GM12878 (cell line): Measurements from ENCODE around the gene DPP6. TPM values are rescaled to one million over a fixed set of nuclear protein-coding genes. Genes with fewer than 3 reads are reported as not detected.

Experiments
- ATAC-seq: fragments of 200-7000 bp; cut with Tn5 transposase; 3 replicates; pipeline ENCODE4 v1.9.1; 2020; ENCODE audit warnings: mild to moderate bottlenecking, moderate library complexity
- BruUV-seq: library from RNA; stranded (reverse); fragments of 400-500 nt; replicated peaks from 2 replicates; lab custom pipeline; 2021; lab: Mats Ljungman, UMichigan
- CTCF ChIA-PET: fragments of 300-600 bp; sonication (Branson Sonifier 250); formaldehyde crosslinking; extraction: SDS; loops from one replicate; lab custom pipeline; 2021; ENCODE audit warnings: inconsistent platforms; lab: Yijun Ruan, JAX
- POLR2A ChIA-PET: fragments of 350-600 bp; formaldehyde crosslinking; extraction: SDS; loops from one replicate; lab custom pipeline; 2021; ENCODE audit warnings: inconsistent platforms; lab: Charles Lee
- RAD21 ChIA-PET: fragments of 300-600 bp; sonication (Branson Sonifier 250); formaldehyde crosslinking; loops from one replicate; lab custom pipeline; 2023; ENCODE audit warnings: antibody characterized with exemption; ENCODE audit not compliant: unreplicated experiment; lab: Charles Lee
- SMC1A ChIA-PET: fragments of 300-600 bp; sonication (Branson Sonifier 250); formaldehyde crosslinking; loops from one replicate; lab custom pipeline; 2023; ENCODE audit not compliant: unreplicated experiment, uncharacterized antibody; lab: Charles Lee
- DNase-seq: peaks from one replicate; pipeline ENCODE4 v3.0.0-alpha.2; 2011; ENCODE audit warnings: low read depth, low spot score
- FAIRE-seq: peaks from 3 replicates; lab custom pipeline; 2011; peaks lifted over from hg19 to GRCh38; lab: Jason Lieb, UNC
- H2AFZ ChIP-seq: 2 replicates; pipeline ENCODE4 v1.6.0; 2011; ENCODE audit warnings: low read depth, low read length, control low read depth; ENCODE audit not compliant: control insufficient read depth
- H3K27ac ChIP-seq: 2 replicates; pipeline ENCODE4 v1.5.1; 2011; ENCODE audit warnings: control low read depth; ENCODE audit not compliant: control insufficient read depth, insufficient read depth
- H3K27me3 ChIP-seq, 2 experiments: replicated peaks in 1 of 2; 2 replicates each; pipeline versions ENCODE4 v1.6.0 to v1.6.1; 2011; ENCODE audit warnings: low read length in 1 of 2; ENCODE audit not compliant: control insufficient read depth in 2 of 2, insufficient read depth in 2 of 2
- H3K36me3 ChIP-seq, 2 experiments: 2 replicates each; pipeline ENCODE4 v1.5.1; 2011; ENCODE audit warnings: low read length in 1 of 2; ENCODE audit not compliant: control insufficient read depth in 2 of 2, insufficient read depth in 2 of 2
- H3K4me1 ChIP-seq: 2 replicates; pipeline ENCODE4 v1.6.1; 2011; ENCODE audit warnings: mild to moderate bottlenecking, low read length, moderate library complexity, mixed read lengths; ENCODE audit not compliant: control insufficient read depth, insufficient read depth
- H3K4me2 ChIP-seq: 2 replicates; pipeline ENCODE4 v1.6.0; 2011; ENCODE audit warnings: control low read depth; ENCODE audit not compliant: control insufficient read depth, insufficient read depth
- H3K4me3 ChIP-seq: fragments of 200-600 bp; sonication (generic); 2 replicates; pipeline ENCODE4 v1.5.1; 2016
- H3K79me2 ChIP-seq: 2 replicates; pipeline ENCODE4 v1.6.0; 2011; ENCODE audit warnings: low read length; ENCODE audit not compliant: control insufficient read depth, insufficient read depth
- H3K9ac ChIP-seq: 2 replicates; pipeline ENCODE4 v1.8.0; 2011; ENCODE audit warnings: low read length, control low read depth, mixed read lengths; ENCODE audit not compliant: control insufficient read depth, insufficient read depth
- H3K9me3 ChIP-seq: replicated peaks from 3 replicates; pipeline ENCODE4 v1.5.1; 2011; ENCODE audit warnings: mild to moderate bottlenecking, low read length; ENCODE audit not compliant: control insufficient read depth, insufficient read depth
- H4K20me1 ChIP-seq: 2 replicates; pipeline ENCODE4 v1.6.0; 2011; ENCODE audit not compliant: control insufficient read depth, insufficient read depth
- ASH2L ChIP-seq: fragments of 300-600, 200-600 bp; sonication (generic); IDR thresholded peaks from 2 replicates; pipeline ENCODE4 v1.6.1; 2017; ENCODE audit warnings: low read depth, mild to moderate bottlenecking, borderline replicate concordance
- ATF3 ChIP-seq: IDR thresholded peaks from 2 replicates; pipeline ENCODE4 v1.6.1; 2011; ENCODE audit warnings: low read depth, mild to moderate bottlenecking, low read length, moderate library complexity, borderline replicate concordance; ENCODE audit errors: extremely low read depth
- BHLHE40 ChIP-seq, 2 experiments: fragments of 450-650 bp in 1 of 2; IDR thresholded peaks; 2 replicates each; pipeline ENCODE4 v1.6.1; 2011 to 2017; ENCODE audit warnings: low read depth in 2 of 2, borderline replicate concordance in 1 of 2, improper control_type of control experiment in 1 of 2, low read length in 1 of 2, mild to moderate bottlenecking in 1 of 2
- BMI1 ChIP-seq: fragments of 450-650 bp; IDR thresholded peaks from 2 replicates; pipeline ENCODE4 v1.6.1; 2016; ENCODE audit warnings: mild to moderate bottlenecking, moderate library complexity, borderline replicate concordance
- BRCA1 ChIP-seq: IDR thresholded peaks from 2 replicates; pipeline ENCODE4 v1.6.1; 2011; ENCODE audit warnings: low read depth, low read length, improper control_type of control experiment
- CBFB ChIP-seq: IDR thresholded peaks from 2 replicates; pipeline ENCODE4 v1.6.1; 2016; ENCODE audit warnings: antibody characterized with exemption, low read depth
- CBX5 ChIP-seq: sonication (generic); IDR thresholded peaks from 2 replicates; pipeline ENCODE4 v1.6.1; 2016; ENCODE audit warnings: low read depth, moderate library complexity, mild to moderate bottlenecking, inconsistent platforms
- EP300 ChIP-seq, 2 experiments: fragments of 150-350 bp in 1 of 2; IDR thresholded peaks; 2 replicates each; pipeline ENCODE4 v1.6.1; 2011 to 2012; ENCODE audit warnings: low read depth in 2 of 2, low read length in 2 of 2, borderline replicate concordance in 1 of 2, improper control_type of control experiment in 1 of 2, inconsistent platforms in 1 of 2; ENCODE audit not compliant: control insufficient read depth in 1 of 2
- ESRRA ChIP-seq: IDR thresholded peaks from 2 replicates; pipeline ENCODE4 v1.6.1; 2012; ENCODE audit warnings: mild to moderate bottlenecking, low read length, improper control_type of control experiment
- HDAC6 ChIP-seq: fragments of 200-600 bp; sonication (generic); IDR thresholded peaks from one replicate; pipeline ENCODE4 v1.8.0; 2017; ENCODE audit warnings: antibody characterized with exemption; ENCODE audit not compliant: unreplicated experiment
- IKZF1 ChIP-seq: fragments of 450-650 bp; conservative IDR thresholded peaks from 2 replicates; pipeline ENCODE4 v1.6.1; 2017; ENCODE audit warnings: antibody characterized with exemption, mild to moderate bottlenecking
- IKZF2 ChIP-seq, 2 experiments: fragments of 450-650 bp; IDR thresholded peaks; 2 replicates each; pipeline ENCODE4 v1.6.1; 2017; ENCODE audit warnings: mild to moderate bottlenecking in 2 of 2, moderate library complexity in 2 of 2
- IRF4 ChIP-seq: IDR thresholded peaks from 2 replicates; pipeline ENCODE4 v1.6.1; 2011; ENCODE audit warnings: low read depth, low read length
- POLR2A ChIP-seq: IDR thresholded peaks from 2 replicates; pipeline ENCODE4 v1.6.1; 2011; ENCODE audit warnings: low read depth, mild to moderate bottlenecking, low read length
- SKIL ChIP-seq: fragments of 450-650 bp; IDR thresholded peaks from 2 replicates; pipeline ENCODE4 v1.6.1; 2017; ENCODE audit warnings: mild to moderate bottlenecking, low read depth, inconsistent platforms; ENCODE audit not compliant: poor library complexity, severe bottlenecking
- SMAD1 ChIP-seq: fragments of 450-650 bp; IDR thresholded peaks from 2 replicates; pipeline ENCODE4 v1.6.1; 2018; ENCODE audit warnings: mild to moderate bottlenecking, low read depth; ENCODE audit not compliant: partially characterized antibody
- SP1 ChIP-seq: IDR thresholded peaks from one replicate; pipeline ENCODE4 v1.6.1; 2011; ENCODE audit warnings: low read depth, low read length
- SUPT20H ChIP-seq: IDR thresholded peaks from 2 replicates; pipeline ENCODE4 v1.6.1; 2011; ENCODE audit warnings: low read depth, mild to moderate bottlenecking, low read length, moderate library complexity, borderline replicate concordance; ENCODE audit not compliant: control insufficient read depth
- ZNF207 ChIP-seq: fragments of 450-650 bp; IDR thresholded peaks from 2 replicates; pipeline ENCODE4 v1.6.1; 2014; ENCODE audit warnings: antibody characterized with exemption, mild to moderate bottlenecking, borderline replicate concordance
- ZNF24 ChIP-seq: fragments of 450-650 bp; IDR thresholded peaks from 2 replicates; pipeline ENCODE4 v1.6.1; 2017; ENCODE audit warnings: antibody characterized with exemption, mild to moderate bottlenecking
- WGBS: methylation state at CpG from one replicate; pipeline ENCODE4 v1.1.6; 2016; ENCODE audit warnings: low lambda C conversion rate; ENCODE audit not compliant: insufficient replicate concordance, insufficient coverage; ENCODE audit errors: missing lambda C conversion rate; 5-methylcytosine and 5-hydroxymethylcytosine counted together
- in situ Hi-C: fragments of 300-500 bp; cut with MboI; formaldehyde crosslinking; loops from 9 replicates; pipeline ENCODE4 v1.14.3; 2018; ENCODE audit warnings: mixed read lengths
- intact Hi-C: fragments of 100-400 bp; cut with micrococcal nuclease; formaldehyde crosslinking; loops from one replicate; pipeline ENCODE4 v1.14.2; 2022; ENCODE audit not compliant: unreplicated experiment
- polyA plus RNA-seq, 11 experiments: library from polyadenylated mRNA; depleted of rRNA in 4 of 11; unstranded in 6 of 11; stranded (reverse) in 5 of 11; fragments of >200 nt; fragmentation: Nextera tagmentation in 4 of 11; fragmentation: Illumina TruSeq in 1 of 11; extraction: Ambion mirVana in 4 of 11; extraction: Trizol in 1 of 11; gene quantifications; 1 replicate in 1 of 11; 2 replicates in 10 of 11; pipeline versions ENCODE4 v1.2.1 to v1.2.3, GENCODE V29; 2011 to 2016; ENCODE audit warnings: inconsistent platforms in 2 of 11, missing spikeins in 2 of 11, low read depth in 1 of 11
- total RNA-seq, 4 experiments: library from RNA; depleted of rRNA in 3 of 4; stranded (reverse); fragments of >200 nt in 3 of 4; fragmentation: Illumina TruSeq in 1 of 4; extraction: Trizol in 1 of 4; gene quantifications; 2 replicates each; pipeline versions ENCODE4 v1.2.1 to v1.2.3, GENCODE V29; 2013 to 2021

Gene DPP6
- total and polyA plus RNA-seq, 10 of the 15 experiments (the other 5 are each of a cell fraction or from before 2014, with no cell fraction given): not detected

GRCh38 chr7:154633641-154634040, 581.4 kb downstream of the DPP6 start (continued):
- TF ChIP-seq SKIL (no peak), IKZF1 (no peak), ESRRA (no peak), ASH2L (no peak), BMI1 (no peak), EP300 (IDR thresholded peaks at IDR 0.05; ENCODE audit: borderline replicate concordance in 1 of 2, control insufficient read depth in 1 of 2, low read depth in 2 of 2, low read length in 2 of 2) (no peak), CBX5 (no peak), SMAD1 (no peak), BRCA1 (no peak)

- SMC1A ChIA-PET: no interaction called here
- POLR2A ChIA-PET: no interaction called here
- CTCF ChIA-PET: no interaction called here
- Histone ChIP-seq H3K9ac (no peak overlapping the region), H3K79me2 (no peaks in the 10 kb centered on the region), H3K27me3 (no peaks in the 10 kb centered on the region), H2AFZ (no peak overlapping the region), H3K27ac (no peak overlapping the region), H4K20me1 (no peaks in the 10 kb centered on the region), H3K4me2 (no peak overlapping the region), H3K9me3 (no peaks in the 10 kb centered on the region), H3K4me3 (no peak overlapping the region), H3K36me3 (no peaks in the 10 kb centered on the region), H3K4me1 (no peaks in the 10 kb centered on the region)
- DNase-seq (no peak), ATAC-seq (no peak), FAIRE-seq (no peak)
- no TSS peak for BruUV-seq
- intact Hi-C loops (no loop called here), in situ Hi-C loops (no loop called here)
- RAD21 ChIA-PET: no interaction called here
- WGBS: 26% methylated on average over 9 of the region's 9 CpGs
- TF ChIP-seq POLR2A (no peak), ASH2L (no peak), SUPT20H (no peak), HDAC6 (no peak), ZNF207 (no peak), BHLHE40 (IDR thresholded peaks at IDR 0.05; ENCODE audit: borderline replicate concordance in 1 of 2, low read depth in 2 of 2, low read length in 1 of 2) (no peak), CBFB (no peak), SP1 (no peak), IKZF2 (IDR thresholded peaks at IDR 0.05) (no peak), ZNF24 (no peak), ATF3 (no peak), BMI1 (no peak), IRF4 (no peak)
Observed at GRCh38 chr7:154638286-154638685, 586.1 kb downstream of the DPP6 start.
